Ovary (tissue), 3 donors: ENCODE data around the gene EFNA4.

Source experiments
- EP300 ChIP-seq: sonication (generic); formaldehyde crosslinking; IDR thresholded peaks from one replicate; pipeline ENCODE4 v1.6.1; 2017; ENCODE audit warnings: antibody characterized with exemption
- POLR2A ChIP-seq: fragments of 450-650 bp; IDR thresholded peaks from one replicate; pipeline ENCODE4 v1.6.1; 2017; ENCODE audit warnings: antibody characterized with exemption, mild to moderate bottlenecking, moderate library complexity
- TF ChIP-seq, protein P1 (sequence below), 3 donors: fragments of 450-650 bp in 2 of 3; fragments of 200-600 bp in 1 of 3; IDR thresholded peaks; one replicate each; pipeline versions ENCODE4 v1.5.1 to v1.8.0; 2016 to 2022; ENCODE audit warnings: antibody characterized with exemption in 3 of 3, mild to moderate bottlenecking in 1 of 3
- donor health status: DM: no; HTN: no; CAD: no.

DNA sequence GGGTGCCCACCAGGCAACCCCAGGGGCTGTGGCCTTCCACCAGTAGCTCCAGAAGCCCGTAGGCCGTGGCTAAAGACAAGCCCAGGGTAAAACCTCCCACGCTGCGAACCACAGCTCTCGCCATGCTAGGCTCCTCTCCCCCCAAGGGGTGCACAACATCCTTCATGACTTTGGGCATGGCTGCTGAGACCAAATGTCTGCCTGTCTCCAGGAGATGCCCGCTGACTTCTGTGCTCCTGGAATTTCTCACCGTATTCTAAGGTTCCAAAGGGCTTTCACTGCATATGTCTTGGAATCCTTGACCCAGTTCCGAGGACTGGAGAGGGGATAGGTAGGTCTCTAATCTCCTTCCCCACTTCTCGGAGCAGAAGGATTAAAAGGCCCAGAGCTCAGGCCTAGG, 30.0 kb upstream of the EFNA4 start, which contains the start of the genes DCST1 and DCST2:
- TF ChIP-seq, protein P1, sequence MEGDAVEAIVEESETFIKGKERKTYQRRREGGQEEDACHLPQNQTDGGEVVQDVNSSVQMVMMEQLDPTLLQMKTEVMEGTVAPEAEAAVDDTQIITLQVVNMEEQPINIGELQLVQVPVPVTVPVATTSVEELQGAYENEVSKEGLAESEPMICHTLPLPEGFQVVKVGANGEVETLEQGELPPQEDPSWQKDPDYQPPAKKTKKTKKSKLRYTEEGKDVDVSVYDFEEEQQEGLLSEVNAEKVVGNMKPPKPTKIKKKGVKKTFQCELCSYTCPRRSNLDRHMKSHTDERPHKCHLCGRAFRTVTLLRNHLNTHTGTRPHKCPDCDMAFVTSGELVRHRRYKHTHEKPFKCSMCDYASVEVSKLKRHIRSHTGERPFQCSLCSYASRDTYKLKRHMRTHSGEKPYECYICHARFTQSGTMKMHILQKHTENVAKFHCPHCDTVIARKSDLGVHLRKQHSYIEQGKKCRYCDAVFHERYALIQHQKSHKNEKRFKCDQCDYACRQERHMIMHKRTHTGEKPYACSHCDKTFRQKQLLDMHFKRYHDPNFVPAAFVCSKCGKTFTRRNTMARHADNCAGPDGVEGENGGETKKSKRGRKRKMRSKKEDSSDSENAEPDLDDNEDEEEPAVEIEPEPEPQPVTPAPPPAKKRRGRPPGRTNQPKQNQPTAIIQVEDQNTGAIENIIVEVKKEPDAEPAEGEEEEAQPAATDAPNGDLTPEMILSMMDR (IDR thresholded peaks at IDR 0.05): no peak
- TF ChIP-seq POLR2A (no peak), EP300 (no peak)
